ENCODE data around the gene GATC.

GATC gene

DNA sequence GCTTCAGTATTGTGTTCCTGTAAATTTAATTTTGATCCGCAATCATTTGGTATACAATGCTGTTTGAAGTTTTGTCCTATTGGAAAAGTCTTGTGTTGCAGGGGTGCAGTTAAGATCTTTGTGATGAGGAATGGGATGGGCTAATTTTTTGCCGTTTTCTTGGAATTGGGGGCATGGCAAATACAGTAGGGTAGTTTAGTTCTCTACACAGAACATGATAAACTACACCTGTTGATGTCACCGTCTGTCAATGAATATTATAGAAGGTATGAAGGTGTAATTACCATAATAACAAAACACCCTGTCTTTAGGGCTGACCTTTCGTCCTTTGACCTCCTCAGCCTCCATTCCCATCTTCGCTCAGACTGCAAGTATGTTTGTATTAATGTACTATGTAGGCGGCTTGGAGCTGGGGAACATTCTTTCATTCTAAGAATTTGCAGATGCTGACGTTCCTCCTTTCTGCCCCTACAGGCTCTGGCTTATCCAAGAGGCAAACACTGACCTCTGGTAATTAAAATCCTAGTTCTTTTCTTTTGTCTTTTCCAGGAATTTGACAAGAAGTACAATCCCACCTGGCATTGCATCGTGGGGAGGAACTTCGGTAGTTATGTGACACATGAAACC, 51.4 kb downstream of the GATC start:
- H3K9ac ChIP-seq (ENCODE audit: low read depth, low read length), result peak overlapping the region; percentile 62

DNA sequence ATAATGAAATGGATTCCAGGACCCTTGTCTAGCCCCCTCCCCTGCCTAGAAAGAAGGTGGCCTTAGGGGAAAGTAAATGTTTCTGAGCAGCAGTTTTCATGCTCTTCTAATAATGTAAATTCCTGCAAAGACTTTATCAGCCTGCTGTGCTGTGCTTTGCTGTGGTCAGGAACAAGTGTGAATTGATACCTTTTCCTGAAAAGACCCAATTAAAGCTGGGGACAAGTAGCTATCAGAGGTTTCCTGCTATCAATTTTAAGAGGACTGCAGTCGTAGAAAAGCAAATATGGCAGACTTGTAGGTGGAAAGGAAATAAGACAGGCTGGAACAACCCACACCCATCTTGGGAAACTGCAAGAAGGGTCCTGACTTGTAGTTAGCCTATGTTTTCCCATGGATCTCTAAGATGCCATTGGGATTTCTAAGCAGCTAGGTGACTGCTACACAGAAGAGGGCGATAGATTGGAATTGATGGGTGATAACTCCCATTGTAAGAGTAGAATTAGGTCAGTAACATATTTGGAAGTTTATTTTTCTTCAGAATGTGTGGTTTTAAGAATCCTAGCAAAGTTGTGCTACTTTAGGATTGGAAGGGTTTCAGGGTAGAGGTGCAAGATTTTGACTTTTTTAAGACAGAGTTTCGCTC, 52.7 kb downstream of the GATC start:
- Histone ChIP-seq H3K9ac (ENCODE audit: low read depth, low read length) (no peak overlapping the region), H3K9me3 (ENCODE audit: insufficient read depth, low read length, severe bottlenecking) (no peaks in the 10 kb centered on the region), H3K4me3 (ENCODE audit: low read depth in 1 of 2, low read length in 2 of 2) (no peak overlapping the region), H3K27ac (ENCODE audit: low read length) (no peak overlapping the region), H3K36me3 (ENCODE audit: insufficient read depth, low read length) (peaks cover 44% of the 10 kb centered on the region), H3K27me3 (ENCODE audit: insufficient read depth, low read length, poor library complexity) (no peaks in the 10 kb centered on the region), H4K20me1 (ENCODE audit: insufficient read depth, low read length) (peaks cover 25% of the 10 kb centered on the region), H3K4me1 (ENCODE audit: insufficient read depth, low read length) (peaks cover 25% of the 10 kb centered on the region), H2AFZ (ENCODE audit: low read depth, low read length) (no peak overlapping the region), H3K79me2 (ENCODE audit: insufficient read depth, low read length) (peaks cover 37% of the 10 kb centered on the region), H3K4me2 (ENCODE audit: insufficient read depth, low read length) (no peak overlapping the region)
- no peak for ATAC-seq (ENCODE audit: insufficient read depth, low read depth)
- no peak for DNase-seq
- TF ChIP-seq, protein P1, sequence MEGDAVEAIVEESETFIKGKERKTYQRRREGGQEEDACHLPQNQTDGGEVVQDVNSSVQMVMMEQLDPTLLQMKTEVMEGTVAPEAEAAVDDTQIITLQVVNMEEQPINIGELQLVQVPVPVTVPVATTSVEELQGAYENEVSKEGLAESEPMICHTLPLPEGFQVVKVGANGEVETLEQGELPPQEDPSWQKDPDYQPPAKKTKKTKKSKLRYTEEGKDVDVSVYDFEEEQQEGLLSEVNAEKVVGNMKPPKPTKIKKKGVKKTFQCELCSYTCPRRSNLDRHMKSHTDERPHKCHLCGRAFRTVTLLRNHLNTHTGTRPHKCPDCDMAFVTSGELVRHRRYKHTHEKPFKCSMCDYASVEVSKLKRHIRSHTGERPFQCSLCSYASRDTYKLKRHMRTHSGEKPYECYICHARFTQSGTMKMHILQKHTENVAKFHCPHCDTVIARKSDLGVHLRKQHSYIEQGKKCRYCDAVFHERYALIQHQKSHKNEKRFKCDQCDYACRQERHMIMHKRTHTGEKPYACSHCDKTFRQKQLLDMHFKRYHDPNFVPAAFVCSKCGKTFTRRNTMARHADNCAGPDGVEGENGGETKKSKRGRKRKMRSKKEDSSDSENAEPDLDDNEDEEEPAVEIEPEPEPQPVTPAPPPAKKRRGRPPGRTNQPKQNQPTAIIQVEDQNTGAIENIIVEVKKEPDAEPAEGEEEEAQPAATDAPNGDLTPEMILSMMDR (IDR thresholded peaks at IDR 0.05; ENCODE audit: borderline replicate concordance, extremely low read depth, low read length, poor library complexity, severe bottlenecking), result no peak
- no peak for TF ChIP-seq EZH2 (IDR thresholded peaks at IDR 0.05; ENCODE audit: borderline replicate concordance, low read depth, low read length, severe bottlenecking)

More for the DNA sequence above, 51.4 kb downstream of the GATC start:
- H3K4me3 ChIP-seq (ENCODE audit: low read depth in 1 of 2, low read length in 2 of 2), result peak overlapping the region; percentile 89 to 90
- no peaks in the 10 kb centered on the region for H3K9me3 ChIP-seq (ENCODE audit: insufficient read depth, low read length, severe bottlenecking)
- peak overlapping the region; percentile 63; the same call in 1 of the 2 replicates for H3K27ac ChIP-seq (ENCODE audit: low read length)
- no peaks in the 10 kb centered on the region for H3K27me3 ChIP-seq (ENCODE audit: insufficient read depth, low read length, poor library complexity)
- no peak overlapping the region for H2AFZ ChIP-seq (ENCODE audit: low read depth, low read length)
- peaks cover 25% of the 10 kb centered on the region for H4K20me1 ChIP-seq (ENCODE audit: insufficient read depth, low read length)
- TF ChIP-seq EZH2 (IDR thresholded peaks at IDR 0.05; ENCODE audit: borderline replicate concordance, low read depth, low read length, severe bottlenecking), result no peak
- TF ChIP-seq, protein P1 (IDR thresholded peaks at IDR 0.05; ENCODE audit: borderline replicate concordance, extremely low read depth, low read length, poor library complexity, severe bottlenecking), result no peak
- peaks cover 25% of the 10 kb centered on the region for H3K4me1 ChIP-seq (ENCODE audit: insufficient read depth, low read length)
- peak overlapping the region; percentile 89 for H3K4me2 ChIP-seq (ENCODE audit: insufficient read depth, low read length)
- ATAC-seq (ENCODE audit: insufficient read depth, low read depth) (no peak), DNase-seq (no peak)
- peaks cover 35% of the 10 kb centered on the region for H3K36me3 ChIP-seq (ENCODE audit: insufficient read depth, low read length)
- H3K79me2 ChIP-seq (ENCODE audit: insufficient read depth, low read length), result peaks cover 37% of the 10 kb centered on the region

DNA sequence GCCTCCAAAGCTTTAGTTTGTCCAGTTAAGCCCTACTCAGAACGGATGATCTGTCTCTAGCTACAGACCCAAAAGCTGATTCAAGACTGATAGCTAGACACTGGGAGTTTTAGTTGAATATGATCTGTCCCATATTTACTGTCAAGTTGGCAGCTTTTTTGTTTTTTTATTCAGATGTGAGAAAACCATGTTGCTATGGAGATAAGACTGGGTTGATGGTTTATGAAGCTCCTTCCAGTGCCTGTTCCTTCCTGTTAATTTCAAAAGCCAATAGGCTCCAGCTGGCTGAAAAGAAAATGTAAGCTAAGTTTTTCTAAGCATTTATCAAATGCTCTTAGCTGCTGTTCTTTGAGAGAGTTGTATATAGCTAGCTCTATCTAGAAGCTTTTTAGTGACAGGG, 54.3 kb downstream of the GATC start:
- Histone ChIP-seq H3K4me2 (ENCODE audit: insufficient read depth, low read length) (no peak overlapping the region), H3K9ac (ENCODE audit: low read depth, low read length) (no peak overlapping the region), H3K36me3 (ENCODE audit: insufficient read depth, low read length) (peaks cover 52% of the 10 kb centered on the region), H2AFZ (ENCODE audit: low read depth, low read length) (no peak overlapping the region), H3K79me2 (ENCODE audit: insufficient read depth, low read length) (peaks cover 29% of the 10 kb centered on the region), H3K27ac (ENCODE audit: low read length) (no peak overlapping the region), H3K27me3 (ENCODE audit: insufficient read depth, low read length, poor library complexity) (no peaks in the 10 kb centered on the region), H3K9me3 (ENCODE audit: insufficient read depth, low read length, severe bottlenecking) (no peaks in the 10 kb centered on the region), H3K4me3 (ENCODE audit: low read depth in 1 of 2, low read length in 2 of 2) (no peak overlapping the region), H3K4me1 (ENCODE audit: insufficient read depth, low read length) (peaks cover 13% of the 10 kb centered on the region), H4K20me1 (ENCODE audit: insufficient read depth, low read length) (peaks cover 25% of the 10 kb centered on the region)
- TF ChIP-seq EZH2 (IDR thresholded peaks at IDR 0.05; ENCODE audit: borderline replicate concordance, low read depth, low read length, severe bottlenecking), result no peak
- TF ChIP-seq, protein P1 (IDR thresholded peaks at IDR 0.05; ENCODE audit: borderline replicate concordance, extremely low read depth, low read length, poor library complexity, severe bottlenecking), result no peak
- ATAC-seq (ENCODE audit: insufficient read depth, low read depth) (no peak), DNase-seq (no peak)

Data from DND-41 (cell line).